Caco-2 (cell line): ENCODE measurements around the gene AGPS. TPM values are rescaled to one million over a fixed set of nuclear protein-coding genes. Genes with fewer than 3 reads are reported as not detected.

Source experiments
- BruUV-seq: library from RNA; stranded (reverse); fragments of 400-500 nt; replicated peaks from 2 replicates; lab custom pipeline; 2021; lab: Mats Ljungman, UMichigan
- CTCF ChIA-PET: fragments of 300-600 bp; sonication (Branson Sonifier 250); formaldehyde crosslinking; loops from one replicate; lab custom pipeline; 2022; ENCODE audit warnings: antibody characterized with exemption; lab: Charles Lee
- POLR2A ChIA-PET: fragments of 300-600 bp; sonication (Branson Sonifier 250); formaldehyde crosslinking; loops from one replicate; lab custom pipeline; 2022; ENCODE audit warnings: antibody characterized with exemption; lab: Charles Lee
- DNase-seq, 2 experiments: peaks; one replicate each; pipeline versions ENCODE4 v3.0.0 to v3.0.0-alpha.2; 2020 to 2022
- H3K27me3 ChIP-seq: replicated peaks from 2 replicates; pipeline ENCODE4 v1.6.0; 2011; ENCODE audit warnings: low read length; ENCODE audit not compliant: control insufficient read depth, insufficient read depth
- H3K36me3 ChIP-seq: 2 replicates; pipeline ENCODE4 v1.5.1; 2011; ENCODE audit warnings: low read length; ENCODE audit not compliant: control insufficient read depth, insufficient read depth
- H3K4me1 ChIP-seq: fragments of 250-450 bp; sonication (Bioruptor Pico); 2 replicates; pipeline ENCODE4 v1.5.1; 2020; ENCODE audit warnings: mild to moderate bottlenecking
- H3K4me3 ChIP-seq: 2 replicates; pipeline ENCODE4 v1.5.1; 2011; ENCODE audit warnings: low read depth, mild to moderate bottlenecking, control low read depth, low read length
- H3K9me3 ChIP-seq: fragments of 250-450 bp; sonication (Bioruptor Pico); 2 replicates; pipeline ENCODE4 v1.5.1; 2020; ENCODE audit warnings: mild to moderate bottlenecking, moderate library complexity
- H3K27ac Mint-ChIP-seq: one replicate; pipeline ENCODE4 v1.8.0; 2022; ENCODE audit warnings: mixed read lengths; ENCODE audit not compliant: unreplicated experiment
- H3K27me3 Mint-ChIP-seq: one replicate; pipeline ENCODE4 v1.8.0; 2022; ENCODE audit warnings: mixed read lengths; ENCODE audit not compliant: insufficient read depth, unreplicated experiment
- H3K36me3 Mint-ChIP-seq: one replicate; pipeline ENCODE4 v1.8.0; 2022; ENCODE audit warnings: mild to moderate bottlenecking, mixed read lengths; ENCODE audit not compliant: insufficient read depth, unreplicated experiment
- H3K4me1 Mint-ChIP-seq: one replicate; pipeline ENCODE4 v1.8.0; 2022; ENCODE audit warnings: low read depth, mixed read lengths; ENCODE audit not compliant: unreplicated experiment
- H3K4me3 Mint-ChIP-seq: one replicate; pipeline ENCODE4 v1.8.0; 2022; ENCODE audit warnings: mild to moderate bottlenecking, moderate library complexity, mixed read lengths; ENCODE audit not compliant: unreplicated experiment
- H3K9me3 Mint-ChIP-seq: one replicate; pipeline ENCODE4 v1.8.0; 2022; ENCODE audit warnings: mixed read lengths; ENCODE audit not compliant: unreplicated experiment
- intact Hi-C: fragments of 100-400 bp; cut with micrococcal nuclease; formaldehyde crosslinking; loops from one replicate; pipeline ENCODE4 v1.10.0; 2022; ENCODE audit not compliant: unreplicated experiment
- total RNA-seq: library from RNA; stranded (reverse); gene quantifications from 2 replicates; pipeline ENCODE4 v1.2.3, GENCODE V29; 2022
- TF ChIP-seq, protein P1 (sequence below), 2 experiments: fragments of 200-600 bp in 1 of 2; IDR thresholded peaks; 1 replicate in 1 of 2; 2 replicates in 1 of 2; pipeline versions ENCODE4 v1.5.1 to v1.8.0; 2011 to 2022; ENCODE audit warnings: antibody characterized with exemption in 1 of 2, control low read depth in 1 of 2, inconsistent platforms in 1 of 2, low read depth in 1 of 2, low read length in 1 of 2, mild to moderate bottlenecking in 1 of 2, moderate library complexity in 1 of 2; ENCODE audit not compliant: insufficient read depth in 1 of 2, severe bottlenecking in 1 of 2, unreplicated experiment in 1 of 2

The AGPS gene
- total RNA-seq, 1 experiment from 2014 or later, result 105 TPM

DNA sequence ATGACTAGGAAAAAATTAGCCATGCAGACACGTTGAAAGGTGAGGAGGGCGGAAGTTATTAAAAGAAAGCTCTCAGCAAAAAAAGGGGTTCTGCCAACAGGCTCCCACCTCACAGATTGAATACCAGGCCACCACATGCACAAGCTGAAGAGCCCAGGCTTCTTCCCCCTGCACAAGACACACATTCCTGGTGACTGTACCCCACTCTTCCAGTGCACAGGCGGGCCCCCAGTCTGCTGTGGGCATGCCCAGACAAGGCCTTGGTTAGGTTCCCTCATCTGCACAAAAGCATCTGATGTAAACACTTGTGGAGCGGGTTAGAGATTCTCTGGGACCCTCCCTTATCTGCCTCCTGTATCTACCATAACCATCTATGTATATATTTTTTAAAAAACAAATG, 81.7 kb downstream of the AGPS start:
- no TSS peak for BruUV-seq

DNA sequence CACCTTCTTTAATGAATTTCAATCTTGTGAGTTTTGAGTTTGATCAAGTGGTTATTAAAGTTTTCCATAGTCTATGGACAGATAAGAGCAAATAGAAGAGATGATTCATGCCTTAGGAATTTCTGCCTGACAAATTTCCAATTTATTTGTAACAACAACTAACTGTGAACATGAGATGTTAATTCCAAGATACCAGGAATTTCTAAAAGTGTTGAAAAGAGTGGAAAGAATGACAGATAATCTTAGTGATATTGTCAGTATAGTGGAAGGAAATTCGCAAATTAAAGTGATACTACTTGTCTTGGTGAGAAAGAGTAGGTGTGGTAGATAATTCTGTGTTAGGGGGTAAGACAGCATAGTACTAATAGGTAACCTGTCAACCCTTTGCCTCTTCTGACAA, 82.4 kb downstream of the AGPS start:
- no peaks in the 10 kb centered on the region for H3K27me3 ChIP-seq
- no peak overlapping the region for H3K27ac Mint-ChIP-seq
- POLR2A ChIA-PET, result no interaction called here
- TF ChIP-seq, protein P1, sequence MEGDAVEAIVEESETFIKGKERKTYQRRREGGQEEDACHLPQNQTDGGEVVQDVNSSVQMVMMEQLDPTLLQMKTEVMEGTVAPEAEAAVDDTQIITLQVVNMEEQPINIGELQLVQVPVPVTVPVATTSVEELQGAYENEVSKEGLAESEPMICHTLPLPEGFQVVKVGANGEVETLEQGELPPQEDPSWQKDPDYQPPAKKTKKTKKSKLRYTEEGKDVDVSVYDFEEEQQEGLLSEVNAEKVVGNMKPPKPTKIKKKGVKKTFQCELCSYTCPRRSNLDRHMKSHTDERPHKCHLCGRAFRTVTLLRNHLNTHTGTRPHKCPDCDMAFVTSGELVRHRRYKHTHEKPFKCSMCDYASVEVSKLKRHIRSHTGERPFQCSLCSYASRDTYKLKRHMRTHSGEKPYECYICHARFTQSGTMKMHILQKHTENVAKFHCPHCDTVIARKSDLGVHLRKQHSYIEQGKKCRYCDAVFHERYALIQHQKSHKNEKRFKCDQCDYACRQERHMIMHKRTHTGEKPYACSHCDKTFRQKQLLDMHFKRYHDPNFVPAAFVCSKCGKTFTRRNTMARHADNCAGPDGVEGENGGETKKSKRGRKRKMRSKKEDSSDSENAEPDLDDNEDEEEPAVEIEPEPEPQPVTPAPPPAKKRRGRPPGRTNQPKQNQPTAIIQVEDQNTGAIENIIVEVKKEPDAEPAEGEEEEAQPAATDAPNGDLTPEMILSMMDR (IDR thresholded peaks at IDR 0.05; ENCODE audit: insufficient read depth in 1 of 2, low read depth in 1 of 2, low read length in 1 of 2, severe bottlenecking in 1 of 2, unreplicated experiment in 1 of 2), result no peak
- CTCF ChIA-PET, result no interaction called here
- no peaks in the 10 kb centered on the region; the same call in 1 of the 2 replicates for H3K9me3 ChIP-seq
- intact Hi-C loops, result no loop called here
- H3K4me3 Mint-ChIP-seq, result no peak overlapping the region
- H3K4me1 Mint-ChIP-seq, result peaks cover 6% of the 10 kb centered on the region
- peaks cover 69% of the 10 kb centered on the region for H3K36me3 Mint-ChIP-seq
- no peaks in the 10 kb centered on the region for H3K36me3 ChIP-seq
- no peaks in the 10 kb centered on the region for H3K4me1 ChIP-seq
- peaks cover 59% of the 10 kb centered on the region for H3K9me3 Mint-ChIP-seq
- DNase-seq, result no peak
- no peaks in the 10 kb centered on the region for H3K27me3 Mint-ChIP-seq
- BruUV-seq, result no TSS peak
- no peak overlapping the region for H3K4me3 ChIP-seq

More for the DNA sequence above, 81.7 kb downstream of the AGPS start:
- DNase-seq, result no peak
- ChIA-PET POLR2A (no interaction called here), CTCF (no interaction called here)
- TF ChIP-seq, protein P1 (IDR thresholded peaks at IDR 0.05; ENCODE audit: insufficient read depth in 1 of 2, low read depth in 1 of 2, low read length in 1 of 2, severe bottlenecking in 1 of 2, unreplicated experiment in 1 of 2), result no peak
- Histone ChIP-seq H3K4me1 (no peaks in the 10 kb centered on the region), H3K9me3 (no peaks in the 10 kb centered on the region; the same call in 1 of the 2 replicates), H3K27me3 (no peaks in the 10 kb centered on the region), H3K4me3 (no peak overlapping the region), H3K36me3 (no peaks in the 10 kb centered on the region)
- peaks cover 67% of the 10 kb centered on the region for H3K36me3 Mint-ChIP-seq
- peaks cover 66% of the 10 kb centered on the region for H3K9me3 Mint-ChIP-seq
- no peak overlapping the region for H3K4me3 Mint-ChIP-seq
- H3K27ac Mint-ChIP-seq, result no peak overlapping the region
- H3K4me1 Mint-ChIP-seq, result peaks cover 6% of the 10 kb centered on the region
- intact Hi-C loops, result no loop called here
- H3K27me3 Mint-ChIP-seq, result no peaks in the 10 kb centered on the region

DNA sequence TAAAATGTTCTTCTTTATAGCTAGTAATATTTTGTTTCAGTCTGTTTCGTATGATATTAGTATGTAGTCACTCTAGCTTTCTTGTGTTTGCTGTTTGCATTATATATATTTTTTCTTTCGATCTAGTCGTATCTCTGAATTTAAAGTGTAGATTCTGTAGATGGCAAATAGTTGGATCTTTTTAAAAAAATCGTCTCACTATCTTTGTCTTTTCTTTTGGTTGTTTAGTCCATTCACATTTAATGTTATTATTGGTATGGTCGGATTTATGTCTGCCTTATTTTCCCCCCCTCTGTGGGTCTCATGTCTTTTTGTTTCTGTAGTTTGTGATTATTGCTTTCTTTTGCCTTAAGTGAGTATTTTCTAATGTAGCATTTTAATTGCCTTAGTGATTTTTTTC, 84.3 kb downstream of the AGPS start:
- POLR2A ChIA-PET, result no interaction called here
- no peak overlapping the region for H3K4me3 ChIP-seq
- peaks cover 61% of the 10 kb centered on the region for H3K36me3 Mint-ChIP-seq

More for the DNA sequence above, 84.3 kb downstream of the AGPS start:
- intact Hi-C loops, result no loop called here
- Mint-ChIP-seq H3K9me3 (peaks cover 42% of the 10 kb centered on the region), H3K27me3 (no peaks in the 10 kb centered on the region), H3K27ac (no peak overlapping the region), H3K4me3 (no peak overlapping the region), H3K4me1 (peaks cover 6% of the 10 kb centered on the region)
- CTCF ChIA-PET, result no interaction called here
- DNase-seq, result no peak
- H3K9me3 ChIP-seq, result no peaks in the 10 kb centered on the region; the same call in 1 of the 2 replicates
- H3K36me3 ChIP-seq, result no peaks in the 10 kb centered on the region
- BruUV-seq, result no TSS peak
- no peaks in the 10 kb centered on the region for H3K4me1 ChIP-seq
- no peaks in the 10 kb centered on the region for H3K27me3 ChIP-seq
- TF ChIP-seq, protein P1 (IDR thresholded peaks at IDR 0.05; ENCODE audit: insufficient read depth in 1 of 2, low read depth in 1 of 2, low read length in 1 of 2, severe bottlenecking in 1 of 2, unreplicated experiment in 1 of 2), result no peak
